ENCODE data around the gene SPTBN5. TPM values are rescaled to one million over a fixed set of nuclear protein-coding genes. Genes with fewer than 3 reads are reported as not detected.

The SPTBN5 gene
- total RNA-seq, 2 experiments from 2014 or later, result 0.11 to 0.14 TPM

DNA sequence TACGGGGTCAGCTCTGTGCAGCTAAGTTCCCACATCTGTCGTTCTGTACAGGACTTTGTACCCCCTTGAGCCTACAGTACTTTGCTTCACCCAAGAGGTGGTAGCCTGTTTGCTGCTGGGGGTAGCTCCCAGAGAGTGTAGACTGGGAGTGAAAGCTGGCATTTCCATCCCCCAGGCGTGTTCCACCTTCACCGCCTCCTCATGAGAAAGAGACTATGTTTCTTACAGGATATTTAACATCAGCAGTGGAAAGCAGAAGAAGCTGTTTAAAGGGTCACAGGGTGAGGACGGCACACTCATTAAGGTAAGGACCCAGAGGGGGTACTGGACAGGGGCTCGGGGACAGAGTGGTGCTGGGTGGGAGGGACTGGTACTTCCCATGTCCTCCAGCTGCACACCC lies 76.1 kb downstream of the SPTBN5 start:
- H3K27ac Mint-ChIP-seq, result no peak overlapping the region
- DNase-seq (no peak), ATAC-seq (no peak)
- ChIA-PET CTCF (interaction anchor here (1.3 to 2.3 kb wide), 3 partner anchors 15 to 87 kb away, joined by 3 to 8 read pairs (median 6); partner anchors contain the start of gene MAPKBP1), POLR2A (interaction anchor here (0.9 kb wide), 1 partner anchor 91 kb away, joined by 3 read pairs; no protein-coding TSS in a partner anchor)
- intact Hi-C loops (cut with micrococcal nuclease), result no loop called here
- H3K9me3 Mint-ChIP-seq, result no peaks in the 10 kb centered on the region
- TF ChIP-seq CTCF (IDR thresholded peaks at IDR 0.05), result no peak
- no peaks in the 10 kb centered on the region for H3K4me1 Mint-ChIP-seq (ENCODE audit: low read depth)
- H3K27me3 Mint-ChIP-seq, result no peaks in the 10 kb centered on the region
- H3K4me3 Mint-ChIP-seq, result no peak overlapping the region
- peaks cover 9% of the 10 kb centered on the region for H3K36me3 Mint-ChIP-seq (ENCODE audit: low read depth)

DNA sequence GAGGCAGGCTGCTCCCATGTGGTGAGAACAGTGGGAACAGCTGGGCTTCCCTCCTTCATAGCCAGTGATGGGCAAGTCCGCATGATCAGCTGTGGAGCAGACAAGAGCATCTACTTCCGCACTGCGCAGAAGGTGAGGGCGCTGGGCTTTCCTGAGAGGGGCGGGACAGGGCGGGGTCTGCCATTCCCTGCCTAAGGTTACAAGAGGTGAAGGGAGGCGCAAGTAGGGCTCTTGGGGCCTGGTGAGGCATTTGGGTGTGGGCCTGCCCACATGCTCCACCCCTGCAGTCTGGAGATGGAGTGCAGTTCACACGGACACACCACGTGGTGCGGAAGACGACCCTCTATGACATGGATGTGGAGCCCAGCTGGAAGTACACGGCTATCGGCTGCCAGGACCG lies 76.5 kb downstream of the SPTBN5 start:
- DNase-seq, result no peak
- POLR2A ChIA-PET, result interaction anchor here (0.9 kb wide), 1 partner anchor 92 kb away, joined by 3 read pairs; no protein-coding TSS in a partner anchor
- no peak for TF ChIP-seq CTCF (IDR thresholded peaks at IDR 0.05)
- H3K27me3 Mint-ChIP-seq, result no peaks in the 10 kb centered on the region
- CTCF ChIA-PET, result interaction anchor here (1.3 to 2.3 kb wide), 3 partner anchors 15 to 87 kb away, joined by 3 to 8 read pairs (median 6); partner anchors contain the start of gene MAPKBP1
- H3K36me3 Mint-ChIP-seq (ENCODE audit: low read depth), result peaks cover 9% of the 10 kb centered on the region
- no peak overlapping the region for H3K27ac Mint-ChIP-seq
- ATAC-seq, result no peak
- no peak overlapping the region for H3K4me3 Mint-ChIP-seq
- H3K4me1 Mint-ChIP-seq (ENCODE audit: low read depth), result no peaks in the 10 kb centered on the region
- intact Hi-C loops (cut with micrococcal nuclease), result no loop called here
- no peaks in the 10 kb centered on the region for H3K9me3 Mint-ChIP-seq

DNA sequence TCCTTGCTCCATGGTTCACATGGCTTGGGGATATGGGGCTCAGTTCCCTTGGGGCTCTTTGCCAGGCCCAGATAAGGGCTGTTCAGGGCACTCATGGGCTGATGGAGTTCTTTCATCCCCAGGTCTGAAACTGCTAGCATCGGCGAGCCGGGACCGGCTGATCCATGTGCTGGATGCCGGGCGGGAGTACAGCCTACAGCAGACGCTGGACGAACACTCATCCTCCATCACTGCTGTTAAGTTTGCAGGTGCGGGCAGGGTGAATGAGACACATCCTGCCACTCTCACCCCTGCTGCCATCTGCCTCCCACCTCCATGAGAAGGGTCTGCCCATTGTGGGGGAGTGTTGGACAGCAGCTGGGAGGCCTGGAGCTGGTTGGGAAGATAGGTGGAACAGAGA lies 77.1 kb downstream of the SPTBN5 start:
- Mint-ChIP-seq H3K27me3 (no peaks in the 10 kb centered on the region), H3K27ac (no peak overlapping the region), H3K4me1 (ENCODE audit: low read depth) (no peaks in the 10 kb centered on the region), H3K36me3 (ENCODE audit: low read depth) (peaks cover 9% of the 10 kb centered on the region), H3K4me3 (no peak overlapping the region), H3K9me3 (no peaks in the 10 kb centered on the region)
- intact Hi-C loops (cut with micrococcal nuclease), result no loop called here
- ATAC-seq (no peak), DNase-seq (no peak)
- ChIA-PET CTCF (interaction anchor here (1.3 to 2.3 kb wide), 3 partner anchors 16 to 88 kb away, joined by 3 to 8 read pairs (median 6); partner anchors contain the start of gene MAPKBP1), POLR2A (interaction anchor here (0.9 kb wide), 1 partner anchor 92 kb away, joined by 3 read pairs; no protein-coding TSS in a partner anchor)
- no peak for TF ChIP-seq CTCF (IDR thresholded peaks at IDR 0.05)

- TF ChIP-seq CTCF (IDR thresholded peaks at IDR 0.05), result no peak
- H3K36me3 Mint-ChIP-seq (ENCODE audit: low read depth), result peaks cover 5% of the 10 kb centered on the region
Observed at GRCh38 chr15:41814534-41814933, 79.3 kb downstream of the SPTBN5 start.

GRCh38 chr15:41813426-41813825 lies 80.4 kb downstream of the SPTBN5 start:
- DNase-seq, result no peak
- CTCF ChIA-PET, result interaction anchor here (3.4 to 15.8 kb wide), 2 partner anchors 24 to 38 kb away, joined by 39 to 337 read pairs; partner anchors contain the start of gene MAPKBP1
- H3K27me3 Mint-ChIP-seq, result no peaks in the 10 kb centered on the region
- no peaks in the 10 kb centered on the region for H3K9me3 Mint-ChIP-seq
- H3K4me3 Mint-ChIP-seq, result no peak overlapping the region
- H3K27ac Mint-ChIP-seq, result no peak overlapping the region
- no peak for TF ChIP-seq CTCF (IDR thresholded peaks at IDR 0.05)
- peaks cover 18% of the 10 kb centered on the region for H3K4me1 Mint-ChIP-seq (ENCODE audit: low read depth)
- peaks cover 5% of the 10 kb centered on the region for H3K36me3 Mint-ChIP-seq (ENCODE audit: low read depth)
- POLR2A ChIA-PET, result interaction anchor here (0.7 to 3.8 kb wide), 2 partner anchors 39 to 63 kb away, joined by 3 to 29 read pairs; partner anchors contain the start of gene MAPKBP1
- intact Hi-C loops (cut with micrococcal nuclease), result no loop called here
- ATAC-seq, result no peak

More at GRCh38 chr15:41814534-41814933, 79.3 kb downstream of the SPTBN5 start:
- DNase-seq (no peak), ATAC-seq (no peak)
- Mint-ChIP-seq H3K27me3 (no peaks in the 10 kb centered on the region), H3K4me3 (no peak overlapping the region), H3K4me1 (ENCODE audit: low read depth) (peaks cover 15% of the 10 kb centered on the region), H3K9me3 (no peaks in the 10 kb centered on the region), H3K27ac (no peak overlapping the region)
- intact Hi-C loops (cut with micrococcal nuclease), result no loop called here
- ChIA-PET POLR2A (no interaction called here), CTCF (interaction anchor here (15.8 kb wide), 1 partner anchor 39 kb away, joined by 337 read pairs; the partner anchor contains the start of gene MAPKBP1)
